ENCODE results near the gene NIN. TPM values are rescaled to one million over a fixed set of nuclear protein-coding genes. Genes with fewer than 3 reads are reported as not detected.

The NIN gene
- total RNA-seq, 6 experiments from 2014 or later: 6.4 to 10.9 (median 7.5) TPM

- ATAC-seq: no peak
- H3K4me3 ChIP-seq: no peak overlapping the region
- H3K9me3 ChIP-seq: no peaks in the 10 kb centered on the region
- DNase-seq: no peak
- 100% methylated on average over 1 of the region's 5 CpGs for WGBS (ENCODE audit: insufficient coverage, low coverage, low lambda C conversion rate, missing lambda C conversion rate)
- intact Hi-C loops (cut with DNase I): no loop called here
- H3K27me3 ChIP-seq: no peaks in the 10 kb centered on the region
- TF ChIP-seq POLR2A (IDR thresholded peaks at IDR 0.05) (no peak), CTCF (IDR thresholded peaks at IDR 0.05) (no peak)
- no peaks in the 10 kb centered on the region for H3K4me1 ChIP-seq
- H3K27ac ChIP-seq: no peak overlapping the region
- no peaks in the 10 kb centered on the region for H3K36me3 ChIP-seq
Measured at GRCh38 chr14:50854521-50854920, 23.6 kb upstream of the NIN start.

GRCh38 chr14:50853891-50854290 is 22.9 kb upstream of the NIN start:
- Histone ChIP-seq H3K9me3 (no peaks in the 10 kb centered on the region), H3K4me1 (no peaks in the 10 kb centered on the region), H3K27ac (no peak overlapping the region), H3K4me3 (no peak overlapping the region), H3K36me3 (no peaks in the 10 kb centered on the region), H3K27me3 (no peaks in the 10 kb centered on the region)
- ATAC-seq (no peak), DNase-seq (no peak)
- TF ChIP-seq CTCF (IDR thresholded peaks at IDR 0.05): no peak
- intact Hi-C loops (cut with DNase I): no loop called here

GRCh38 chr14:50846226-50846880 is 15.4 kb upstream of the NIN start:
- DNase-seq (no peak), ATAC-seq (no peak)
- no peak for TF ChIP-seq CTCF (IDR thresholded peaks at IDR 0.05)
- no peak for TF ChIP-seq POLR2A (IDR thresholded peaks at IDR 0.05)
- H3K36me3 ChIP-seq: no peaks in the 10 kb centered on the region
- H3K9me3 ChIP-seq: no peaks in the 10 kb centered on the region
- H3K4me1 ChIP-seq: no peaks in the 10 kb centered on the region
- H3K4me3 ChIP-seq: no peak overlapping the region
- intact Hi-C loops (cut with DNase I): no loop called here
- no peak overlapping the region for H3K27ac ChIP-seq
- 94% methylated on average over 5 of the region's 8 CpGs for WGBS (ENCODE audit: insufficient coverage, low coverage, low lambda C conversion rate, missing lambda C conversion rate)
- no peaks in the 10 kb centered on the region for H3K27me3 ChIP-seq

GRCh38 chr14:50845166-50845565 is 14.2 kb upstream of the NIN start:
- DNase-seq (no peak), ATAC-seq (no peak)
- H3K27me3 ChIP-seq: no peaks in the 10 kb centered on the region
- WGBS (ENCODE audit: insufficient coverage, low coverage, low lambda C conversion rate, missing lambda C conversion rate): 66% methylated on average over 3 of the region's 3 CpGs
- no peaks in the 10 kb centered on the region for H3K4me1 ChIP-seq
- TF ChIP-seq POLR2A (IDR thresholded peaks at IDR 0.05) (no peak), CTCF (IDR thresholded peaks at IDR 0.05) (no peak)
- intact Hi-C loops (cut with DNase I): no loop called here
- no peaks in the 10 kb centered on the region for H3K9me3 ChIP-seq
- no peaks in the 10 kb centered on the region for H3K36me3 ChIP-seq
- no peak overlapping the region for H3K27ac ChIP-seq
- no peak overlapping the region for H3K4me3 ChIP-seq

GRCh38 chr14:50844391-50844790 is 13.4 kb upstream of the NIN start:
- ATAC-seq (no peak), DNase-seq (no peak)
- H3K36me3 ChIP-seq: no peaks in the 10 kb centered on the region
- intact Hi-C loops (cut with DNase I): no loop called here
- no peak overlapping the region for H3K27ac ChIP-seq
- no peaks in the 10 kb centered on the region for H3K9me3 ChIP-seq
- no peaks in the 10 kb centered on the region for H3K27me3 ChIP-seq
- 83% methylated on average over 2 of the region's 2 CpGs for WGBS (ENCODE audit: insufficient coverage, low coverage, low lambda C conversion rate, missing lambda C conversion rate)
- H3K4me3 ChIP-seq: no peak overlapping the region
- no peak for TF ChIP-seq CTCF (IDR thresholded peaks at IDR 0.05)
- no peak for TF ChIP-seq POLR2A (IDR thresholded peaks at IDR 0.05)
- no peaks in the 10 kb centered on the region for H3K4me1 ChIP-seq

Measured in right lobe of liver (tissue), 6 donors.